ENCODE results near the gene TMPRSS2.

TMPRSS2 gene

DNA sequence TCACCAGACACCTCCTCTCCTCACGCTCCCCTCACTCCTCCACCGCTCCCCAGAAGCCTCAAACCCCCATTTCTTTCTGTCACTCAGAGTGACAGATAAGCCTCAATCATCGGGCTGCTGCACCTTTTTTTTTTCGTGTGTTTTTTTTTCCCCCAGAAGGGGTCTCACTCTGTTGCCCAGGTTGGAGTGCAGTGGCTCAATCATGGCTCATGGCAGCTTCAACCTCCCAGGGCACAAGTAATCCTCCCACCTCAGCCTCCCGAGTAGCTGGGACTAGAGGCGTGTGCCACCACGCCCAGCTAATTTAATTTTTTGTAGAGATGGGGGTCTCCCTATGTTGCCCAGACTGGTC is 1.2 kb upstream of the TMPRSS2 start:
- no peak for FAIRE-seq

DNA sequence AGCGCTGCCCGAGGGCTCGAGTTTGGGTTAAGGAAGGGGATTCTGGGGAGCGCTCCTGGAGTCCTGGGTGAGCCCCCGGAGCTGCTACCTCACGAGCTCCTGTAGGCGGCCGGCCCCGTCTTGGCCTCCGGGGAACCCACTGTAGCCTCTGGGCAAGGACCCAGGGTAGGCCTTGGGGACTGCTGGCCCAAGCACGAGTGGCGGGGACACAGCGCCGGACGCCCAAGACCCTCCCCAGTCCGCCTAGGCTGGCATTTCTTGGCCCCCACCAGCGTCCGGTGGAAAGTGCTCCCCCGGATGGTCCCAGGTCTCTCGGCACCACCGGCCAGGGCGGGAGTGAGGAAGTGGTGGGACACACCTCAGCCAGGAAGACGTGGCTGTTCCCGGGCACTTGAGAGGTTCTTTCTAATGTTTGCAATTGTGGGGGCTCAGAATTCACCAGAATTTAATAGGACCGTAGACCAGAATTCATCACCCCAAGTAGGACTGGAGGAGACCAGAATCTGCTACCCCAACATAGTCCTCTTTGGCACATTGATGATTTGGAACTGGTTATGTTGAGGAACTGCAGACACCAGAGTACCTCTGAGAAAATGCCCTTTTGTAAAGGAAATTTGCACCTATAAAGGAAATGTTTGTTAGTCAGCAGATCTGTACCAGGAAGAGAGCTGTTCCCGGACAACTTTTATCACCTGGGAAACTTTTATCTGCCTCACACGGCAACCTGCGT is 622 bp upstream of the TMPRSS2 start:
- no peak for FAIRE-seq

DNA sequence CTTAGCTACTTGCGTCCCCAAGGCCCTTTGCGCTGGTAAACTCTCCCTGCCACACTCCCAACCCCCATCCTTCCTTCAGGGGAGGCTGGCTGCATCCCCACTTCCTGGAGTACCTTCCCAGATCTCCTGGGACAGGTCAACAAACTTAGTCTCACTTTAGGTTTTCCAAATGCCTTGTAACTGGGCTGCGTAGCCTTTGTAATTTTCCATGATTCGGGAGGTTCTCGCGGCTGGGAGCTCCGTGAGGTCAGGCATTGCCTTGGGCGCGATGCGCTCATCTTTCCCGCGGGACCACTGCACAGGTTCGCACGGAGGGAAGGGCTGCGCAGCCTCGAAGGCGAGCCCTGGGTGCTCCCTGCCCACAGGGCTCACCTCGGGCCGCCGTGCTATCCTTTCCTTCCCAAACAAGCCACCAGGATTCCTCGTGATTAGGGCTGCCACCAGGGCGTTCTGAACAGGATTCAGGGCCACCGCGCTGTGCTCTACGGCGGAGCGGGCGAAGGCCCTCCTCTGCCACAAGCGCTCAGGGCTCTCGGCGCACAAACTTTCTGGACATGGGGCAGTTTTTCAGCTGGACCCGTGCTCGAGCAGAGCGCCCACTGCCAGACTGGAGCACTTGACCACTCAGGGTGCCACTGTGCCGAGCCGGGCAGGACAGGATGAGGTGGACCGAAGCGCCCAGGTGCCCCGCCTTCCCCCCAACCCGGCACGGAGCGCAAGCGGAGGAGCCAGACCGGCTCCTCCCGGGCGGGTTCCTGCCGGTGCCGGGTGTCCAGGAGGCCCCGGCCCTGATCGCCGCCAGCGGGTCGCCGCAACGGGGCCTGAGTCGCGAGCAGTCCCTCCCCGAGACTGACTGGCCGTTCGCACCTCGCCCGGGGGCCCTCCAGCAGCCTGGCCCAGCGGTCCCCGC is 1.1 kb downstream of the TMPRSS2 start:
- FAIRE-seq: no peak

DNA sequence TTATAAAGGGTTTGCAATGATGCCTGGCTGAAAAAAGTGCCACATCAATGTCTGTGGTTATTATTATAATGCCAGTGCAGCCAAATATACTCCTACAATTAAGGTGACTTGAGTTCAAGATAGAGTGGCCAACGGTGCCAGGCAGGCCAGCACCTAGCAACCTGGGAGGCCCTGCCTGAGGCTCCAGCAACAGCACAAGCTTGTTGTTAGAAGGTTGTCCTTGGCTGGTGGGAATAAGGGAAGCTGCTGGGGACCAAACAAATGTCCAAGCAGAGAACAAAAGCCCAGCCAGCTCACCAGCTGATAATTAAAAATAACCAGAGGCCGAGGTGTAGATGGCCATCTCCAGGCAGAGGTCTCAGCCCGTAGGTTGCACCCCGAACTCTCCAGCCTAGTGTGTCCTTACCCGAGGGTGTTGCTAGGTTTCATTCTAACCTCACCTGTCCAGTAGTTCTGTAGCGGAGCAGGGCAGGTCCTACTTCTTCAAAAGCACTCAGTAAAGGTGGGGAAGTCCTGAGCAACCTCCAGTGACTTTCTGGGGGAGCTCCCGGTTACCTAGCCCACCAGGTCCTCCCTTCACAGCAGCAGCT is 1.9 kb downstream of the TMPRSS2 start:
- FAIRE-seq: no peak

DNA sequence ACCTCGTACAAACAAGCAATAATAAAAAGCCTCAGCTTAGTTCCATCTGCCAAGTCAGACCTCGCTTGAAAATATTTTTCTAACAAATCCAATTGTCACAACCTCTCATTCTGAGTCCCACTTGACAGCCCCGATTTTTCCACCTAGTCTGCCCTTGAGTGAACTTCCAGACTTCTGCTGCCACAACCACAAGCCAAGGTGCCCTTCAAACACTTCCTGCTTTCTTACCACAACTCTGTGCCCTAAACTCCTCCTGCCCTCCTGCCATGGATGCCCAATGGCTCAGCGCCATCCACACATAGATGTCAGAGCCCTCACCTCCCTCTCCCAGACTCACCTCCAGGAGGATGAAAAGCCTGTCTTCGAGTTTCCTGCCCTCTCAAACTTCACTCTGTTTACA is 3.9 kb downstream of the TMPRSS2 start:
- FAIRE-seq: no peak

DNA sequence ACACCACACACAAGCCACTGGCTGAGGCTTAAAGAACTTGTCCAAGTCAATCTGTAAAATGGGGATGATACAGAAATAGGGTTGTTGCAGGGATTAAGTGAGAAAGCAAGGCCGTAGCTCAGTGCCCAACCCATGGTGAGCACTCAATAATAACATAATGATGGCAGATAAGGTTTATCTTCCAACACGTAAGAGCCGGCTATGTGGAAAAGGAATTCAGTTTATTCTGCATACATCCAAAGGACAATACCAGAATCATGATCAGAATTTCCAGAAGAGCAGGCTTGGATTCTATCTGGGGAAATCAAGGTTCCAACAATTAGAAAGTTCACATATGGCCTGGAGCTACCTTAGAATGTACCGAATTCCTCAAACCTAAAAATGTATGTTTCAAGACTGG is 4.6 kb downstream of the TMPRSS2 start:
- FAIRE-seq: no peak

DNA sequence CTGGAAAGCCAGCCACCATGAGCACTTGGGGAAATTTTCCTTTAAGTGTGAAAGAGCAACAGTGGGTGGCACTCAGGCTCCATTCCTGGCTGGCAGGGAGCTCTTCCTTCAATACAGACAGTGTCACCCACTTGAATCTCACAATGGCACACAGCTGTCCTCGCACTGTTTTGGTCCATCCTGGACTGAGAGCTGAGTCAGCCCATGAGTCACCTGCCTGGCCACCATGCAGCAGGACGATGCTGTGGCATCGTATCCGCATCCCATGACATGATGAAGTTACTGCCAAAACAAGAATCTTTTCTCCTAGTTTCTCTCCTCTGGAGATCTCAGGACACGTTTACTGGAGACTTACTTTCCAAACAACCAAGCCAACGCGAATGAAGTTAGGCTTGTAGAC is 6.0 kb downstream of the TMPRSS2 start:
- FAIRE-seq: no peak

DNA sequence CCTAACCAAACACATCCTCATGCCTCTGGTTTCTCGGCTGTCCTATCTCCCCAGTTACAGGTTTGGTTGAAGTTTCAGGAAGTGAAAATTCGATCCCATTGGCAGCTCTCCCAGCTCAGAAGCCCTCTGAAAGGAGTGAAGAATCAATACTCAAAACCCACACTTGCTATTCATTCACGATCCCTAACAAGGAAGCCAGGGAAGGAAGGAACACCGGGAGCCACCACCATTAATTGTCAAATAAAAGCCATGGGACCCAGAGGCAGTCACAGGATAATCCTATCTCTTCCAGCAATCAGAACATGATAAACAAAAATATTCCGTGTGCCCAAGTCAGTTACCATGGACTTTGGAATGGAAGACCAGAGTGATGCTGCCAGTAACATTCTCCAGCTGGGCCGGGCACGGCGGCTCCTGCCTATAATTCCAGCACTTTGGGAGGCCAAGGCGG is 7.0 kb downstream of the TMPRSS2 start:
- no peak for FAIRE-seq

DNA sequence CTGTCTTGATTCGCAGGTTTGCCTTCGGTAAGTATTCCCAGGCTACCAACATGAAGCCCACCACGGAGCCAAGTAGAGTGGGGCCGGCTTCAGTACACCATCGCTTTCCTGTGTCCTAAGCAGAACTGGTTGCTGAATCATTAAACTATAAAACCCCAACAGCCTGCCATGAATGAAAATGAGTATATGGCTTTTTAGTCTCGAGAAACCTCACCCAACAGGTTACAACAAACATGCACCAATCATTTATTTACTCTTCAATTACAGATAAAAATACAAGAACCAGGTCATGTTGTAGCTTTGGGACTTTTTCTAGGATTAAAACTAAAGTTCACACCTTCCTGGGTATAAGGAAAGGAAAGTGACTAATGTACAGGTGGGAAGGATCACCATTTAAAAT is 7.6 kb downstream of the TMPRSS2 start:
- no peak for FAIRE-seq

DNA sequence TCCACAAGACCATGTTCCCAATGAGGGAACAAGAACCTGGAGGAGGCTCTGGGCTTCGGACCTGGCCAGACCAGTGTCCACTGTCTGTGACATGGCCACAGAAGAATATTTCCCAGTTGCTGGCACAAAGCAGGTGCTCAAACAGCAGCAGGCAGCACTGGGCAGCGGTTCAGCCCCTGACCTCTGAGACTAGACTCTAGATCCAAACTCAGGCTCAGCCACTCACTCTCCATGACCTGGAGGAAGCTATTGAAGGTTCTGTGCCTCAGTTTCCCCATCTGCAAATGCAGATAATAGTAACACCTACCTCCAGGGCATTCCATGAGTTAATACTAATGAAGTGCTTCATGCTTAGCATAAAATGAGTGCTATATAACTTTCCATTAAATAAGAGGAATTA is 8.0 kb downstream of the TMPRSS2 start:
- FAIRE-seq: no peak

DNA sequence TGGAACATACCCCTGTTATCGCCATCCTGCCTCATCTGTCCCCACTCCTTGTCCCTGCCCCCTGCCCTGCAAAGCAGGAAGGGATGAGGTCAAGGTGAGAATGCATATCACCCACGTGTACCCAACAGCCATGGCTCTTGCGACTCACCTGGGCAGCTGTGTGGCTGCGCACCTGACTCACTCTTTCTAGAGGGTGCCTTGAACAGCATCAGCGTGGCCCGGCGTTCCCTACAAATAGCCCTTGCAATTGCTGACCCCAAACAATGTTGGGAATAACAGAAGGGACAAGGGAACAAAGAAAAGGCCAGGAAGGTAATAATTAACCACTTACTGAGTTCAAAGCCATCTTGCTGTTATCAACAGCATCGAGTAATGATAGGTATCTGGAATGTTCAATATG is 10.2 kb downstream of the TMPRSS2 start:
- FAIRE-seq: no peak

DNA sequence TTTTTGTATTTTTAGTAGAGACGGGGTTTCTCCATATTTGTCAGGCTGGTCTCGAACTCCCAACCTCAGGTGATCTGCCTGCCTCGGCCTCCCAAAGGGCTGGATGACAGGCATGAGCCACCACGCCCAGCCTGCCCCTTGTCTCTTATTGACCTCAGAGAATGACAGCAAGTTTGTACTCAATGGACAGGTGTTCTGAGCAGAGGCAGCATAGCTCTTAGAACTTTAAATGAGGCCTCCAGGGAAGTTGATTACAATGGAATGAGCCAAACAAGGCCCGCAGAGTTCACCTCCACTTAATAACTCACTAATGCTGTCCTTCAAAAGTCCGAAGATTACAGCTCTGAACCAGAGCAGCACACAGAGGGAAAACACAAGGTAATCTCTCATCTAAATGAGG is 10.9 kb downstream of the TMPRSS2 start:
- no peak for FAIRE-seq

DNA sequence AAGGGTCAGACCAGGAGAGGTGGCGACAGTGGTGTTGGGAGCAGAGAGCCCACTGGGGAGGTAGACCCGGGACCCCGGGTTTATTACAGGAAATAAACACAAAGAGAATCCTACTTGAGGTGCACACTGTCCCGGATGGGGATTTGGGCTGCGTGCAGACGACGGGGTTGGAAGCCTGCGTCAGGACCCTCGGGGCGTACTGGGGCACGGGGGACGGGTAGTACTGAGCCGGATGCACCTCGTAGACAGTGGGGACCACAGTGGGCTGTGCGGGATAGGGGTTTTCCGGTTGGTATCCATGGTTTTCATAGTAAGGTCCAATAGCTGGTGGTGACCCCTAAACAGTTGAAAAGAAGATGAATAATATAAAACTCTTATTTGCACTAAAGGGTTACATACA is 13.7 kb downstream of the TMPRSS2 start:
- FAIRE-seq: no peak

DNA sequence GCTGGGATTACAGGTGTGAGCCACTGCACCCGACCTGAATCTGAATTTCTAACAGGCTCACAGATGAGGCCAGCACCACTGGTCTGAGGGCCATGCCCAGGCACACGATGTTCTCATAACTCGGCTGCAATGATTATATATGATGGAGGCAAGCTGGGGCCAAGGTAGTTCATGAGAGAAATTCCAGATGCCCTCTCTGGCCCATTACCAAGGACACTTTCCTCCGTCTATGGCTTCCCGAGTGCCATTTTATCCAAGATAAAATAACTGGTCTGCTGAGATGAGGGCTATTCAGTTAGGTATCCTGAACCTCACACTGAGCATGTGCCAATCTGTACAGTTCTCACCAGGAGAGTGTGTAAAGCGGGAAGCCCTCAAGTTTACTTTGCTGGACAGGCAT is 16.5 kb downstream of the TMPRSS2 start:
- FAIRE-seq: no peak

DNA sequence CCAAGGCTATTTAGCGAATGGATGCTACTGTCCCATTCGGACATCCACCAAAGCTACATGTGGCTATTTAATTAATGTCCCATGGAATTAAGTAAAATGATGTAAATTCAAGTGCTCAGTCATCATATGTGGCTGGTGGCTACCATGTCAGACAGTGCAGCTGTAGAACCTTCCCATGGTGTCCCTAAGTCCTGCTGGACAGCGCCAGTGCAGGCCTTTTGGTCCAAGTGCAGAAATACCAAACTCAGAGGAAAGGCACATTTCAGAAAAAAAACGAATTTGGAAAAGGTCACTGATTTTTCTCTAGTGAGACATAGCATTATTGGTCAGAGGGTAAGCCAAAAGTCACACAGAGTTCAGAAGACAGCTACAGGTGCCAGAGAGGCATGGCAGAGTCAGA is 17.6 kb downstream of the TMPRSS2 start:
- FAIRE-seq: no peak

DNA sequence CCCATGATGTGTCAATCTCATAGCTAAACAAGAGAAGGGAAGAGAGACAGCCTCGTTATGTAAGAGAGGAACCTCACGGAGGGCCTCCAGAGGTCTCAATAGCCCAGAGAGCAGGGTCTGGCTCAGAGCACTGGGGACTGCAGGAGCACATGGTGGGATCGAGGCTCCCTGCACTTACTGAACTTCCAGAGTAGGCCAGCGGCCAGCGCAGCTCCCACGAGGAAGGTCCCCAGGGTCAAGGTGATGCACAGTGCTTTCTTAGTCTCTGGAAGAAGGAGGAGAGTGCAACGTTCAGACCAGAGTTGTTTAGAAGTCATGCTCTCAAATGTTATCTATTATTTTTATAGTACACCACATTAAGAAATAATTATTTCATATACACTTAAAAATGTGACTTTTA is 18.6 kb downstream of the TMPRSS2 start:
- FAIRE-seq: no peak

DNA sequence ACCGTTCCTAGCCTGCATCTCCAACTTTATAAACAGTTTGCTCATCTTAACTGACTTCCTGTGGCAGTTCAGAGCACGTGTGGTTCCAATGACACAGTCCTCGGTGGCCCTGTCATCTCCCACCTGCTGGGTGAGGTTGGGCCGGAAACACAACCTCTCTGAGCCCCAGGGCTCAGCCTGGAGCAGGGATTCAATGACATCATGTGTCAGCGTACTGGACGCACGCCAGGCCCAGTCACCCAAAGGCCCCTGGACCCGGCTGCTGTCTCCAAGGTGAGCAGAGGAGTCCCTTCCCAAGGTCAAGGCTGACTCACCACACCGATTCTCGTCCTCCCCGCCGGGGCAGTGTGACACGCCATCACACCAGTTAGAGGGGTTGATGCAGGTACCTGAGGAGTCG is 19.9 kb downstream of the TMPRSS2 start:
- no peak for FAIRE-seq

DNA sequence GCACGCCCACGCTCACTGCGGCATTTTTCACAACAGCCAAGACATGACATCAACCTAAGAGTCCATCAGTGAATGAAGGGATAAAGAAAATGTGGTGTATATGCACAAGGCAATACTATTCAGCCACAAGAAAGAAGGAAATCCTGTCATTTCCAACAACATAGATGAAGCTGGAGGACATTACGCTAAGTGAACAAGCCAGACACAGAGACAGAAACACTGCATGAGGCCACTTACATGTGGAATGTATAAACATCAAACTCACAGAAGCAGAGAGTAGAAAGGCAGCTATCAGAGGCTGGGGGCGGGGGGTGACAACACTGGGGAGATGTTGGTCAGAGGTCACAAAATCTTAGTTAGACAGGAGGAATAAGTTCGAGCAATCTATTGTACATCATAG is 20.9 kb downstream of the TMPRSS2 start:
- FAIRE-seq: no peak

DNA sequence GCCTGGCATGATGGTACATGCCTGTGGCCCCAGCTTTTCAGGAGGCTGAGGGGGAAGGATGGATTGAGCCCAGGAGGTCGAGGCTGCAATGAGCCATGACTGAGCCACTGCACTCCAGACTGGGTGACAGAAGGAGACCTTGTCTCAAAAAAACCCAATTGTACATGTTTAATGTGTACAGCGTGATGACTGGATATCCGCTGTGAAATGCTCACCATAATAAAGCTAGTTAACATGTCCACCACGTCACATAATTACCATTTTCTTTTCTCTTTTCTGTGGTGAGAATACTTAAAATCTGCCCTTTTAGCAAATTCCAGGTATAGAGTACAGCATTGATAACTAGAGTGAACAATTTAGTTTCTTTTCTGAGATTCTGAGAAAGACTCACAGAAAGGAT is 24.0 kb downstream of the TMPRSS2 start:
- FAIRE-seq: no peak

DNA sequence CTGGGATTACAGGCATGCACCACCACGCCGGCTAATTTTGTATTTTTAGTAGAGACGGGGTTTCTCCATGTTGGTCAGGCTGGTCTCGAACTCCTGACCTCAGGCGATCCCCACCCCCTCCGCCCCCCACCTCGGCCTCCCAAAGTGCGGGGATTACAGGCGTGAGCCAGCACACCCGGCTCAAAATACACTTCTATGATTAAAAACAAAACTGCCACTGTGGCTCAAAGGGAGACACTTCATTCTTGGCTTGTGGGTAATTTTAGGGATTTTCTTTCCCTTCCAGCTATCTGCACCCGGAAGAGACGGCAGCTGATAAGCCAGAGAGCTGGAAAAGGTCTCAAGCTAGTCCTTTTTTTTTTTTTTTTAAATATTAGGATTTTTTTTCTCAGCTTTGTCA is 24.5 kb downstream of the TMPRSS2 start:
- no peak for FAIRE-seq

DNA sequence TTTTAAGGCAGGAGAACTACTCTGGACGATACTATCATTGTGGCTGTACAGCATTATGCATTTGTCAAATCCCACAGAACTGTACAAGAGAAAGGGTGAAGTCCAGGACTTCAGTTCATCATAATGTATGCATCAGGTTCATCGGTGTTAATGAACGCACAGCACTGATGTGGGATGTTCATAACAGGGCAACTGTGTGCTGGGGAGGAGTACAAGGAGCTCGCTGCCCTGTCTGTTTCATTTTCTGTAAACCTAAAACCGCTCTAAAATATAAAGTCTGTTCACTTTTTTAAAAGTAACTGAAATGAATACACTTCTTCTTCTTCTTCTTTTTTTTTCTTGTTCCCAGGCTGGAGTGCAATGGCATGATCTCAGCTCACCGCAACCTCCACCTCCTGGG is 25.0 kb downstream of the TMPRSS2 start:
- no peak for FAIRE-seq

DNA sequence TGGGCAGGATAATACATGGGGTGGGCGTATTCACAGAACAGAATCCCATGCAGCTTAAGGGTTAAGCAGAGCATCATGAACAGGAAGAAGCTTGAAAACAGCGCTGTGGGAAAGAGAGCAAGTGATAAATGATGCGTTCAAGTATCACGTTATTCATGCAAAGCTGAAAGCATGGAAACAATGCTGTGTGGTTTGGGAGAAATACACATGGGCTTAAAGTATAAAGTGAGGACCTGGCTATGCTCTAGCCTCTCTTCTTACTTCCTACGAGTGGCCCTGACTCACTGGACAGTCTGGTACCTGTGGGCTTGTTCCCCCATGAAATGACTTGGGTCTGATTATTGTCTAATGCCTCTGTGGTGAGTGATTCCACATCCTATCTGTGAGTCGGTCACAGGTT is 25.7 kb downstream of the TMPRSS2 start:
- no peak for FAIRE-seq

DNA sequence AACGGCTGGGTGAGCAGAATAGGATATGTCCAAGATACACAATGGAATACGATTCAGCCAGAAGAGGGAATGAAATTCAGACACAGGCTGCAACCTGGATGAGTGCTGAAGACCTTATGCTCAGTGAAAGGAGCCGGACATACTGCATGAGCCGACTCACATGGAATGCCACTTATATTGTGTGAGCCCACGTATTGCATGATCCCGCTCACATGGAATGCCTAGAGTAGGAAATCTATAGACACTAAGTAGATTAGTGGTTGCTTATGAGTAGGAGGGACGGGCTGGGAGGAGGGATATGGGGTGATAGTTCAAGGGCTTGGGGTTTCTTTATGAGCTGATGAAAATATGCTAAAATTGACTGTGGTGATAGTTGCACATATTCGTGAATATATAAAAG is 26.8 kb downstream of the TMPRSS2 start:
- FAIRE-seq: no peak

DNA sequence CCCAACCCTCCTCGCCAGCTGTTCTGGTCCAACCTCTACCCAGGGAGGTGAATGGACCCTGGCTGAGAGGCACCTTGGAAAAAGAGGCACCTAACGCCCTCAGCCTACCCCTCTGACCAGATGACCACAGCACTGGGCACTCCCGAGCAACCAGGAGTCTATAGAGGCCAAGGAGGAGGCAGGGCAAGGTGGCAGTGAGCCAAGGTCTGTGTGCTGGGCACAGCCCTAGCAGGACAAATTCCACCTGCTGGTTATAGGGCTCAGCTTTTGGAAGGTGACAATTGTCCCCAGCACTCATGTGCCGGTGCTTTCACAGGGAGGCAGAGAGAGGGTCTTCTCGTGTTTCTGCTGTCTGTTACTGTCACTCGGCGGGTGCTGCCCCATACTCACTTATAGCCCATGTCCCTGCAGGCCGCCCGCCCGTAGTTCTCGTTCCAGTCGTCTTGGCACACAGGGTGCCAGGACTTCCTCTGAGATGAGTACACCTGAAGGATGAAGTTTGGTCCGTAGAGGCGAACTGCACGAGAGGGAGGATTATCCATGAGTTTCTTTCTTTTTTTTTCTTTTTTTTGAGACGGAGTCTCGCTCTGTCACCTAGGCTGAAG is 27.8 kb downstream of the TMPRSS2 start:
- no peak for FAIRE-seq

All from colon (tissue), 2 donors.